ENCODE data around the gene ACAN. TPM values are rescaled to one million over a fixed set of nuclear protein-coding genes. Genes with fewer than 3 reads are reported as not detected.

Gene ACAN
- total RNA-seq, 1 experiment from 2014 or later = 1.4 TPM

- no peak for DNase-seq (ENCODE audit: low spot score)
- Mint-ChIP-seq H3K4me1 (peaks cover 14% of the 10 kb centered on the region), H3K27me3 (ENCODE audit: low read depth) (peaks cover 8% of the 10 kb centered on the region; the same call in 1 of the 2 replicates), H3K9me3 (no peaks in the 10 kb centered on the region), H3K4me3 (no peak overlapping the region), H3K36me3 (no peaks in the 10 kb centered on the region), H3K27ac (no peak overlapping the region)
- ATAC-seq = no peak; the same call in 1 of the 2 replicates
- TF ChIP-seq AFF4 (CRISPR knock-in tag; IDR thresholded peaks at IDR 0.05; ENCODE audit: borderline replicate concordance) (no peak), ATF6 (CRISPR knock-in tag; IDR thresholded peaks at IDR 0.05) (no peak), TEAD4 (CRISPR knock-in tag; IDR thresholded peaks at IDR 0.05) (no peak), ZNF317 (CRISPR knock-in tag; IDR thresholded peaks at IDR 0.05; ENCODE audit: borderline replicate concordance, low read depth) (no peak), PRDM15 (CRISPR knock-in tag; IDR thresholded peaks at IDR 0.05) (no peak), FOXP1 (CRISPR knock-in tag; IDR thresholded peaks at IDR 0.05; ENCODE audit: borderline replicate concordance) (no peak), E2F4 (CRISPR knock-in tag; IDR thresholded peaks at IDR 0.05; ENCODE audit: borderline replicate concordance, low read depth) (no peak), MAX (CRISPR knock-in tag; IDR thresholded peaks at IDR 0.05) (no peak)
- ChIA-PET POLR2A (no interaction called here), CTCF (interaction anchor here (0.7 to 2.2 kb wide), 2 partner anchors 10 to 244 kb away, joined by 3 to 6 read pairs; partner anchors contain the start of gene ACAN)
These were observed 11.2 kb downstream of the ACAN start for GRCh38 chr15:88814393-88814792.

GRCh38 chr15:88818920-88819319 lies 15.7 kb downstream of the ACAN start:
- no peak for DNase-seq (ENCODE audit: low spot score)
- peaks cover 12% of the 10 kb centered on the region; the same call in 1 of the 2 replicates for H3K27me3 Mint-ChIP-seq (ENCODE audit: low read depth)
- ChIA-PET POLR2A (no interaction called here), CTCF (no interaction called here)
- no peak for ATAC-seq
- no peaks in the 10 kb centered on the region for H3K4me1 Mint-ChIP-seq
- no peak overlapping the region for H3K4me3 Mint-ChIP-seq
- H3K27ac Mint-ChIP-seq = no peak overlapping the region
- no peaks in the 10 kb centered on the region for H3K36me3 Mint-ChIP-seq
- no peaks in the 10 kb centered on the region for H3K9me3 Mint-ChIP-seq
- TF ChIP-seq ETV6 (CRISPR knock-in tag; IDR thresholded peaks at IDR 0.05) (no peak), ATF1 (CRISPR knock-in tag; IDR thresholded peaks at IDR 0.05) (no peak), ZNF232 (CRISPR knock-in tag; IDR thresholded peaks at IDR 0.05) (no peak), RELA (CRISPR knock-in tag; IDR thresholded peaks at IDR 0.05; ENCODE audit: borderline replicate concordance) (no peak), ZNF423 (CRISPR knock-in tag; IDR thresholded peaks at IDR 0.05) (no peak), JAZF1 (CRISPR knock-in tag; IDR thresholded peaks at IDR 0.05) (no peak), TEAD1 (CRISPR knock-in tag; IDR thresholded peaks at IDR 0.05) (no peak), ZNF416 (CRISPR knock-in tag; IDR thresholded peaks at IDR 0.05) (no peak), E2F1 (CRISPR knock-in tag; IDR thresholded peaks at IDR 0.05) (no peak), STAT6 (CRISPR knock-in tag; conservative IDR thresholded peaks at IDR 0.05; ENCODE audit: low read depth) (no peak), ZNF121 (CRISPR knock-in tag; IDR thresholded peaks at IDR 0.05) (no peak), NFYB (CRISPR knock-in tag; conservative IDR thresholded peaks at IDR 0.05; ENCODE audit: low read depth) (no peak), FOXJ3 (CRISPR knock-in tag; IDR thresholded peaks at IDR 0.05; ENCODE audit: borderline replicate concordance) (no peak)

Measured in WTC11 (cell line).